ENCODE results near the gene ZBTB46.

DNA sequence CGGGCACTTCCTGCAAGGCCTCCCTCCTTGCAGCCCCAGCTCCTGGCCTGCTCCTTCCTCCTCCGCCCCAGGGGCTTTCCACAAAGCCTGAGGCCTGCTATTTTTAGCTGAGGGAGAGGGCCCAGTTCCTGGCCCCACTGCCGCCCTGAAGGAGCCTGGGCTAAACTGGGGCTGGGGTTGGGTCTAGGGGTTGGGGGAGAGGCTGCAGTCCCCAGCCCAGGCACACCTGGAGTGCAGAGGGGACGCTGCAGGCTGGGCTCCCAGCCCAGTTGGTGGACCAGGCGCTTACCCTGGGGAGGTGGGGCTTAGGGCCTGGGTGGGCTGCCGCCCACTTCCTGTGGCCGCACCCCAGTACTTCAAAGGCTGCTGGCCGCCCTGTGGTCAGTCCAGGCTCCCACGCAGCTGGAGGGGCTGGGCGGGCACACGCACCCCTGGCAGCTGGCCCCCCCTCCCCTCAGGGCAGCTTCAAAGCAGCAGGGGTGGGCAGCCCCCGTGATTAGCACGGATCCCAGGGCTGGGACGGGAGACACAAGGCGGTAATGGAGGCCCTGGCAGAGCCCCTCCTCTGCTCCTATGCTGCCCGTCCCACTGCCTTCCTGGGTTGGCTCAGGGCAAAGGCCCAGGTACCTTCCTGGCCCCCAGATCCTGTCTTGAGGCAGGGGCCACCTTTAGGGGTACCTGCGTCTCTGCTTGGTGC lies 23.2 kb upstream of the ZBTB46 start:
- TF ChIP-seq, protein P1, sequence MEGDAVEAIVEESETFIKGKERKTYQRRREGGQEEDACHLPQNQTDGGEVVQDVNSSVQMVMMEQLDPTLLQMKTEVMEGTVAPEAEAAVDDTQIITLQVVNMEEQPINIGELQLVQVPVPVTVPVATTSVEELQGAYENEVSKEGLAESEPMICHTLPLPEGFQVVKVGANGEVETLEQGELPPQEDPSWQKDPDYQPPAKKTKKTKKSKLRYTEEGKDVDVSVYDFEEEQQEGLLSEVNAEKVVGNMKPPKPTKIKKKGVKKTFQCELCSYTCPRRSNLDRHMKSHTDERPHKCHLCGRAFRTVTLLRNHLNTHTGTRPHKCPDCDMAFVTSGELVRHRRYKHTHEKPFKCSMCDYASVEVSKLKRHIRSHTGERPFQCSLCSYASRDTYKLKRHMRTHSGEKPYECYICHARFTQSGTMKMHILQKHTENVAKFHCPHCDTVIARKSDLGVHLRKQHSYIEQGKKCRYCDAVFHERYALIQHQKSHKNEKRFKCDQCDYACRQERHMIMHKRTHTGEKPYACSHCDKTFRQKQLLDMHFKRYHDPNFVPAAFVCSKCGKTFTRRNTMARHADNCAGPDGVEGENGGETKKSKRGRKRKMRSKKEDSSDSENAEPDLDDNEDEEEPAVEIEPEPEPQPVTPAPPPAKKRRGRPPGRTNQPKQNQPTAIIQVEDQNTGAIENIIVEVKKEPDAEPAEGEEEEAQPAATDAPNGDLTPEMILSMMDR (IDR thresholded peaks at IDR 0.05 in 2 of 3, conservative IDR thresholded peaks at IDR 0.05 in 1 of 3; ENCODE audit: control insufficient read depth in 2 of 3, extremely low read depth in 1 of 3, insufficient read depth in 1 of 3, low read depth in 3 of 3, low read length in 3 of 3) = no peak
- TF ChIP-seq BRCA1 (IDR thresholded peaks at IDR 0.05; ENCODE audit: low read depth, low read length) (no peak), HDAC6 (IDR thresholded peaks at IDR 0.05; ENCODE audit: unreplicated experiment) (no peak), EP300 (IDR thresholded peaks at IDR 0.05; ENCODE audit: borderline replicate concordance in 1 of 2, control insufficient read depth in 1 of 2, low read depth in 2 of 2, low read length in 2 of 2) (no peak), POLR2A (IDR thresholded peaks at IDR 0.05; ENCODE audit: low read depth, low read length) (no peak; the same call in 1 of the 2 replicates), RFX5 (IDR thresholded peaks at IDR 0.05; ENCODE audit: low read depth, low read length) (no peak), SREBF2 (IDR thresholded peaks at IDR 0.05; ENCODE audit: low read length) (no peak)
- TF ChIP-seq, protein P2, sequence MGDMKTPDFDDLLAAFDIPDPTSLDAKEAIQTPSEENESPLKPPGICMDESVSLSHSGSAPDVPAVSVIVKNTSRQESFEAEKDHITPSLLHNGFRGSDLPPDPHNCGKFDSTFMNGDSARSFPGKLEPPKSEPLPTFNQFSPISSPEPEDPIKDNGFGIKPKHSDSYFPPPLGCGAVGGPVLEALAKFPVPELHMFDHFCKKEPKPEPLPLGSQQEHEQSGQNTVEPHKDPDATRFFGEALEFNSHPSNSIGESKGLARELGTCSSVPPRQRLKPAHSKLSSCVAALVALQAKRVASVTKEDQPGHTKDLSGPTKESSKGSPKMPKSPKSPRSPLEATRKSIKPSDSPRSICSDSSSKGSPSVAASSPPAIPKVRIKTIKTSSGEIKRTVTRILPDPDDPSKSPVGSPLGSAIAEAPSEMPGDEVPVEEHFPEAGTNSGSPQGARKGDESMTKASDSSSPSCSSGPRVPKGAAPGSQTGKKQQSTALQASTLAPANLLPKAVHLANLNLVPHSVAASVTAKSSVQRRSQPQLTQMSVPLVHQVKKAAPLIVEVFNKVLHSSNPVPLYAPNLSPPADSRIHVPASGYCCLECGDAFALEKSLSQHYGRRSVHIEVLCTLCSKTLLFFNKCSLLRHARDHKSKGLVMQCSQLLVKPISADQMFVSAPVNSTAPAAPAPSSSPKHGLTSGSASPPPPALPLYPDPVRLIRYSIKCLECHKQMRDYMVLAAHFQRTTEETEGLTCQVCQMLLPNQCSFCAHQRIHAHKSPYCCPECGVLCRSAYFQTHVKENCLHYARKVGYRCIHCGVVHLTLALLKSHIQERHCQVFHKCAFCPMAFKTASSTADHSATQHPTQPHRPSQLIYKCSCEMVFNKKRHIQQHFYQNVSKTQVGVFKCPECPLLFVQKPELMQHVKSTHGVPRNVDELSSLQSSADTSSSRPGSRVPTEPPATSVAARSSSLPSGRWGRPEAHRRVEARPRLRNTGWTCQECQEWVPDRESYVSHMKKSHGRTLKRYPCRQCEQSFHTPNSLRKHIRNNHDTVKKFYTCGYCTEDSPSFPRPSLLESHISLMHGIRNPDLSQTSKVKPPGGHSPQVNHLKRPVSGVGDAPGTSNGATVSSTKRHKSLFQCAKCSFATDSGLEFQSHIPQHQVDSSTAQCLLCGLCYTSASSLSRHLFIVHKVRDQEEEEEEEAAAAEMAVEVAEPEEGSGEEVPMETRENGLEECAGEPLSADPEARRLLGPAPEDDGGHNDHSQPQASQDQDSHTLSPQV (IDR thresholded peaks at IDR 0.05) = no peak

Measured in GM12878 (cell line).